Omental fat pad (tissue), 4 donors: Measurements from ENCODE around the gene MEGF6. TPM values are rescaled to one million over a fixed set of nuclear protein-coding genes. Genes with fewer than 3 reads are reported as not detected.

Source experiments
- ATAC-seq: fragments of 150-250 bp; one replicate; pipeline ENCODE4 v1.9.1; 2016; ENCODE audit warnings: mild to moderate bottlenecking, moderate library complexity; ENCODE audit not compliant: low FRiP score
- DNase-seq: peaks from one replicate; pipeline ENCODE4 v3.0.0-alpha.2; 2019; ENCODE audit warnings: low spot score
- CTCF ChIP-seq, 3 donors: fragments of 450-650 bp; IDR thresholded peaks; one replicate each; pipeline ENCODE4 v1.5.1; 2016 to 2017; ENCODE audit warnings: antibody characterized with exemption in 3 of 3, mild to moderate bottlenecking in 3 of 3, moderate library complexity in 2 of 3
- total RNA-seq, 4 donors: library from RNA; depleted of rRNA; stranded (reverse); fragments of >200 nt; gene quantifications; one replicate each; pipeline ENCODE4 v1.1.0, GENCODE V29; 2016

MEGF6 gene
- total RNA-seq, 4 donors from 2014 or later, result 13.2 to 60.1 (median 21.9) TPM

- no peak for TF ChIP-seq CTCF (IDR thresholded peaks at IDR 0.05)
- ATAC-seq (no peak), DNase-seq (no peak)
Observed at GRCh38 chr1:3479511-3480368, 131.6 kb downstream of the MEGF6 start.

GRCh38 chr1:3478187-3478586 is 133.1 kb downstream of the MEGF6 start:
- DNase-seq, result no peak
- TF ChIP-seq CTCF (IDR thresholded peaks at IDR 0.05), result no peak
- ATAC-seq, result no peak

- TF ChIP-seq CTCF (IDR thresholded peaks at IDR 0.05), result no peak
- ATAC-seq (no peak), DNase-seq (no peak)
Observed at GRCh38 chr1:3477241-3477995, 133.9 kb downstream of the MEGF6 start.

GRCh38 chr1:3476666-3477065 is 134.6 kb downstream of the MEGF6 start:
- no peak for TF ChIP-seq CTCF (IDR thresholded peaks at IDR 0.05)
- ATAC-seq (no peak), DNase-seq (no peak)

- TF ChIP-seq CTCF (IDR thresholded peaks at IDR 0.05), result no peak
- ATAC-seq (no peak), DNase-seq (no peak)
Observed at GRCh38 chr1:3475839-3476573, 135.3 kb downstream of the MEGF6 start.

- ATAC-seq, result no peak
- no peak for TF ChIP-seq CTCF (IDR thresholded peaks at IDR 0.05)
Observed at GRCh38 chr1:3474421-3474820, 136.9 kb downstream of the MEGF6 start.

More at GRCh38 chr1:3474421-3474820, 136.9 kb downstream of the MEGF6 start:
- DNase-seq, result no peak
